ENCODE measurements around the gene SLX4.
A peak's percentile ranks its signal among the peaks of the same experiment; 100 is the strongest.
"Not testable (repeated sequence)": the region's sequence is repeated elsewhere in the genome, so short reads cannot be mapped to it uniquely, and the experiment has no call there.

SLX4 gene

GRCh38 chr16:3611146-3611975 is at the start of gene SLX4:
Gene SLX4 (minus strand): TSS chr16:3611606. CDS start chr16:3608964, 2,642 bp downstream.
- DNase-seq = peak; percentile 47 to 79

GRCh38 chr16:3659251-3659650 is 47.8 kb upstream of the SLX4 start:
- DNase-seq = no peak

- DNase-seq = no peak
Measured at GRCh38 chr16:3656491-3657468, 45.4 kb upstream of the SLX4 start.

- not testable (repeated sequence) for DNase-seq
Measured at GRCh38 chr16:3656160-3656490, 44.7 kb upstream of the SLX4 start.

GRCh38 chr16:3655396-3656159 is 44.2 kb upstream of the SLX4 start:
- no peak for DNase-seq

- no peak for DNase-seq
Measured at GRCh38 chr16:3655030-3655395, 43.6 kb upstream of the SLX4 start.

- DNase-seq = peak in 1 of 2 experiments; percentile 4
Measured at GRCh38 chr16:3654249-3654991, 43.0 kb upstream of the SLX4 start, which contains the start of gene DNASE1. Gene DNASE1 (plus strand): TSS chr16:3654691. CDS start chr16:3655374, 683 bp downstream.

- DNase-seq = no peak
Measured at GRCh38 chr16:3652373-3653195, 41.2 kb upstream of the SLX4 start.

- DNase-seq = no peak
Measured at GRCh38 chr16:3651461-3652372, 40.3 kb upstream of the SLX4 start.

- no peak for DNase-seq
Measured at GRCh38 chr16:3650631-3651265, 39.3 kb upstream of the SLX4 start.

GRCh38 chr16:3646348-3646920 is 35.0 kb upstream of the SLX4 start:
- DNase-seq = no peak

- DNase-seq = no peak
Measured at GRCh38 chr16:3645504-3646347, 34.3 kb upstream of the SLX4 start.

- DNase-seq = no peak
Measured at GRCh38 chr16:3645108-3645503, 33.7 kb upstream of the SLX4 start.

GRCh38 chr16:3643095-3643730 is 31.8 kb upstream of the SLX4 start:
- DNase-seq = no peak

- no peak for DNase-seq
Measured at GRCh38 chr16:3642397-3643094, 31.1 kb upstream of the SLX4 start.

- DNase-seq = no peak
Measured at GRCh38 chr16:3641801-3642396, 30.5 kb upstream of the SLX4 start.
